Stimulated activated CD8-positive, alpha-beta memory T cell treated with anti-CD3 and anti-CD28 coated beads, Interleukin-4, amount 100 ng/mL, for 4 hours (primary cell): ENCODE results near the gene AIM2.
A peak's percentile ranks its signal among the peaks of the same experiment; 100 is the strongest.
"Not testable (repeated sequence)": the region's sequence is repeated elsewhere in the genome, so short reads cannot be mapped to it uniquely, and the experiment has no call there.

ENCODE experiments used
- DNase-seq, 2 donors: peaks; one replicate each; pipeline ENCODE4 v3.0.0-alpha.2; 2020; ENCODE audit warnings: low read depth in 2 of 2, low spot score in 1 of 2

Gene AIM2

GRCh38 chr1:159076438-159077119 lies at the start of gene AIM2:
Gene AIM2, minus strand, starts transcription at chr1:159076766. Its CDS starts 3,267 bp downstream, at chr1:159073499.
- peak; percentile 25 to 32 for DNase-seq

- DNase-seq: no peak
These were observed 47.0 kb upstream of the AIM2 start for GRCh38 chr1:159123587-159123986.

- DNase-seq: no peak
These were observed 45.5 kb upstream of the AIM2 start for GRCh38 chr1:159122005-159122621.

GRCh38 chr1:159121526-159121925 lies 45.0 kb upstream of the AIM2 start:
- no peak for DNase-seq

GRCh38 chr1:159120317-159120716 lies 43.8 kb upstream of the AIM2 start:
- no peak for DNase-seq

GRCh38 chr1:159113596-159114433 lies 37.2 kb upstream of the AIM2 start:
- no peak for DNase-seq

GRCh38 chr1:159103021-159103420 lies 26.5 kb upstream of the AIM2 start:
- DNase-seq: not testable (repeated sequence)

- no peak for DNase-seq
These were observed 24.0 kb upstream of the AIM2 start for GRCh38 chr1:159100589-159100988.

GRCh38 chr1:159098596-159098995 lies 22.0 kb upstream of the AIM2 start:
- DNase-seq: no peak

GRCh38 chr1:159092036-159092760 lies 15.6 kb upstream of the AIM2 start:
- DNase-seq: no peak

GRCh38 chr1:159091607-159092031 lies 15.1 kb upstream of the AIM2 start:
- no peak for DNase-seq

GRCh38 chr1:159091180-159091560 lies 14.6 kb upstream of the AIM2 start:
- no peak for DNase-seq

- no peak for DNase-seq
These were observed 14.0 kb upstream of the AIM2 start for GRCh38 chr1:159090286-159091179.

GRCh38 chr1:159089184-159089791 lies 12.7 kb upstream of the AIM2 start:
- DNase-seq: no peak

- DNase-seq: no peak
These were observed 12.1 kb upstream of the AIM2 start for GRCh38 chr1:159088546-159089183.

- DNase-seq: no peak
These were observed 11.5 kb upstream of the AIM2 start for GRCh38 chr1:159088050-159088449.

GRCh38 chr1:159084867-159085266 lies 8.3 kb upstream of the AIM2 start:
- DNase-seq: no peak

- no peak for DNase-seq
These were observed 7.6 kb upstream of the AIM2 start for GRCh38 chr1:159084152-159084551.

GRCh38 chr1:159083013-159083412 lies 6.4 kb upstream of the AIM2 start:
- no peak for DNase-seq
